AG04450 (cell line): ENCODE results near the gene NCK1. TPM values are rescaled to one million over a fixed set of nuclear protein-coding genes. Genes with fewer than 3 reads are reported as not detected.

ENCODE experiments used
- CTCF ChIA-PET: fragments of 300-600, 350-600 bp; formaldehyde crosslinking; extraction: SDS; loops from one replicate; lab custom pipeline; 2022; ENCODE audit warnings: antibody characterized with exemption, inconsistent platforms; lab: Charles Lee
- POLR2A ChIA-PET: fragments of 350-600 bp; formaldehyde crosslinking; extraction: SDS; loops from one replicate; lab custom pipeline; 2021; ENCODE audit warnings: antibody characterized with exemption, inconsistent platforms; lab: Yijun Ruan, JAX
- DNase-seq: peaks from one replicate; pipeline ENCODE4 v3.0.0-alpha.2; 2011; ENCODE audit warnings: low read depth, low spot score
- H3K27ac ChIP-seq: one replicate; pipeline ENCODE4 v1.5.1; 2012; ENCODE audit warnings: low read depth, low read length, control low read depth
- H3K27me3 ChIP-seq: one replicate; pipeline ENCODE4 v1.6.0; 2012; ENCODE audit warnings: low read length; ENCODE audit not compliant: control insufficient read depth, insufficient read depth
- H3K4me3 ChIP-seq: 2 replicates; pipeline ENCODE4 v1.5.1; 2011; ENCODE audit warnings: mild to moderate bottlenecking, low read depth, low read length, control low read depth
- H3K9me3 ChIP-seq: 2 replicates; pipeline ENCODE4 v1.5.1; 2012; ENCODE audit warnings: low read length; ENCODE audit not compliant: control insufficient read depth, insufficient read depth
- polyA plus RNA-seq: library from polyadenylated mRNA; depleted of rRNA; stranded (reverse); fragments of >200 nt; gene quantifications from 2 replicates; pipeline ENCODE4 v1.2.3, GENCODE V29; 2011
- TF ChIP-seq, protein P1 (sequence below): IDR thresholded peaks from 2 replicates; pipeline ENCODE4 v1.5.1; 2011; ENCODE audit warnings: low read depth, low read length, control low read depth, inconsistent platforms

NCK1 gene
- polyA plus RNA-seq, 1 experiment, result 67.7 TPM

GRCh38 chr3:136938334-136938733 is 76.3 kb downstream of the NCK1 start:
- H3K27ac ChIP-seq, result no peak overlapping the region
- no peak for DNase-seq
- ChIA-PET CTCF (interaction anchor here (1.3 to 1.6 kb wide), 2 partner anchors 76 to 186 kb away, joined by 6 to 7 read pairs; partner anchors contain the start of gene STAG1), POLR2A (interaction anchor here (0.8 to 1.0 kb wide), 2 partner anchors 44 to 185 kb away, joined by 3 read pairs; no protein-coding TSS in a partner anchor)
- TF ChIP-seq, protein P1, sequence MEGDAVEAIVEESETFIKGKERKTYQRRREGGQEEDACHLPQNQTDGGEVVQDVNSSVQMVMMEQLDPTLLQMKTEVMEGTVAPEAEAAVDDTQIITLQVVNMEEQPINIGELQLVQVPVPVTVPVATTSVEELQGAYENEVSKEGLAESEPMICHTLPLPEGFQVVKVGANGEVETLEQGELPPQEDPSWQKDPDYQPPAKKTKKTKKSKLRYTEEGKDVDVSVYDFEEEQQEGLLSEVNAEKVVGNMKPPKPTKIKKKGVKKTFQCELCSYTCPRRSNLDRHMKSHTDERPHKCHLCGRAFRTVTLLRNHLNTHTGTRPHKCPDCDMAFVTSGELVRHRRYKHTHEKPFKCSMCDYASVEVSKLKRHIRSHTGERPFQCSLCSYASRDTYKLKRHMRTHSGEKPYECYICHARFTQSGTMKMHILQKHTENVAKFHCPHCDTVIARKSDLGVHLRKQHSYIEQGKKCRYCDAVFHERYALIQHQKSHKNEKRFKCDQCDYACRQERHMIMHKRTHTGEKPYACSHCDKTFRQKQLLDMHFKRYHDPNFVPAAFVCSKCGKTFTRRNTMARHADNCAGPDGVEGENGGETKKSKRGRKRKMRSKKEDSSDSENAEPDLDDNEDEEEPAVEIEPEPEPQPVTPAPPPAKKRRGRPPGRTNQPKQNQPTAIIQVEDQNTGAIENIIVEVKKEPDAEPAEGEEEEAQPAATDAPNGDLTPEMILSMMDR, result no peak
- H3K27me3 ChIP-seq, result no peaks in the 10 kb centered on the region
- no peak overlapping the region for H3K4me3 ChIP-seq
- no peaks in the 10 kb centered on the region for H3K9me3 ChIP-seq

GRCh38 chr3:136939489-136939888 is 77.5 kb downstream of the NCK1 start:
- H3K9me3 ChIP-seq, result no peaks in the 10 kb centered on the region
- no peak overlapping the region for H3K4me3 ChIP-seq
- no peak overlapping the region for H3K27ac ChIP-seq
- CTCF ChIA-PET, result interaction anchor here (0.7 to 1.6 kb wide), 3 partner anchors 74 to 562 kb away, joined by 6 to 7 read pairs (median 7); partner anchors contain the start of gene STAG1
- no peak for DNase-seq
- TF ChIP-seq, protein P1, result no peak
- POLR2A ChIA-PET, result no interaction called here
- no peaks in the 10 kb centered on the region for H3K27me3 ChIP-seq

GRCh38 chr3:136942803-136943202 is 80.8 kb downstream of the NCK1 start:
- Histone ChIP-seq H3K9me3 (no peaks in the 10 kb centered on the region), H3K27me3 (no peaks in the 10 kb centered on the region), H3K4me3 (no peak overlapping the region), H3K27ac (no peak overlapping the region)
- TF ChIP-seq, protein P1, result no peak
- no peak for DNase-seq
- POLR2A ChIA-PET, result no interaction called here
- CTCF ChIA-PET, result interaction anchor here (1.0 to 1.3 kb wide), 2 partner anchors 71 to 191 kb away, joined by 3 to 6 read pairs; partner anchors contain the start of gene STAG1

- Histone ChIP-seq H3K27me3 (no peaks in the 10 kb centered on the region), H3K27ac (no peak overlapping the region), H3K4me3 (no peak overlapping the region), H3K9me3 (no peaks in the 10 kb centered on the region)
- POLR2A ChIA-PET, result no interaction called here
- CTCF ChIA-PET, result interaction anchor here (1.0 kb wide), 1 partner anchor 71 kb away, joined by 3 read pairs; no protein-coding TSS in a partner anchor
- TF ChIP-seq, protein P1, result no peak
- no peak for DNase-seq
Measured at GRCh38 chr3:136943436-136943835, 81.4 kb downstream of the NCK1 start.

- DNase-seq, result no peak
- ChIA-PET CTCF (interaction anchor here (1.4 to 1.6 kb wide), 2 partner anchors 67 to 159 kb away, joined by 3 to 7 read pairs; no protein-coding TSS in a partner anchor), POLR2A (no interaction called here)
Measured at GRCh38 chr3:136946978-136947377, 85.0 kb downstream of the NCK1 start.

More at GRCh38 chr3:136946978-136947377, 85.0 kb downstream of the NCK1 start:
- Histone ChIP-seq H3K9me3 (no peaks in the 10 kb centered on the region), H3K4me3 (no peak overlapping the region), H3K27me3 (no peaks in the 10 kb centered on the region), H3K27ac (no peak overlapping the region)
- TF ChIP-seq, protein P1, result no peak
